Right cardiac atrium (tissue), 5 donors: ENCODE measurements around the gene ITGB5. TPM values are rescaled to one million over a fixed set of nuclear protein-coding genes. Genes with fewer than 3 reads are reported as not detected.

ENCODE experiments used
- ATAC-seq, 2 donors: fragments of 200-7000 bp; cut with Tn5 transposase; one replicate each; pipeline versions ENCODE4 v1.8.0 to v1.9.1; 2020; ENCODE audit warnings: moderate library complexity in 2 of 2, mild to moderate bottlenecking in 1 of 2
- DNase-seq, 3 donors: peaks; one replicate each; pipeline ENCODE4 v3.0.0-alpha.2; 2020
- H3K27ac ChIP-seq: one replicate; pipeline ENCODE4 v1.5.1; 2013; ENCODE audit warnings: mild to moderate bottlenecking, low read length, control low read depth, moderate library complexity
- H3K27me3 ChIP-seq: one replicate; pipeline ENCODE4 v1.6.1; 2013; ENCODE audit not compliant: control insufficient read depth, insufficient read depth
- H3K4me1 ChIP-seq: one replicate; pipeline ENCODE4 v1.6.1; 2013; ENCODE audit warnings: low read length; ENCODE audit not compliant: control insufficient read depth, insufficient read depth
- H3K4me3 ChIP-seq: one replicate; pipeline ENCODE4 v1.5.1; 2013; ENCODE audit warnings: low read length, control low read depth
- H3K9me3 ChIP-seq: one replicate; pipeline ENCODE4 v1.6.1; 2013; ENCODE audit warnings: low read length; ENCODE audit not compliant: control insufficient read depth
- WGBS: extraction: QIAGEN DNeasy Blood & Tissue Kit; methylation state at CpG from one replicate; pipeline ENCODE4 v1.1.7; 2013; 5-methylcytosine and 5-hydroxymethylcytosine counted together
- intact Hi-C, 4 donors: fragments of 100-400 bp; cut with DNase I; formaldehyde crosslinking; loops; one replicate each; pipeline versions ENCODE4 v1.11.0 to v1.14.0; 2022 to 2023
- polyA plus RNA-seq: library from polyadenylated mRNA; stranded (reverse); fragments of 200-250 nt; gene quantifications from one replicate; pipeline ENCODE4 v1.2.3, GENCODE V29; 2013
- total RNA-seq, 4 donors: library from RNA; stranded (reverse); fragmentation: NEBNext Ultra II Directional; extraction: Animal tissue kit (Norgen Biotek cat#: 25700); gene quantifications; one replicate each; pipeline ENCODE4 v1.2.1, GENCODE V29; 2021
- donor health status: healthy with polysubstance abuse.
- donor health status: DM: no; HTN: yes; CAD: no.
- donor health status: DM: no; HTN: no; CAD: no.
- donor health status: DM: no; HTN: yes; CAD: no; lungs with severe emphysema.
- donor health status: DM: yes; HTN: yes; CAD: no.

ITGB5 gene
- total and polyA plus RNA-seq, 5 donors, result 39.0 to 170 (median 115) TPM

- WGBS, result 97% methylated on average over 6 of the region's 6 CpGs
- intact Hi-C loops, result no loop called here
Observed at GRCh38 chr3:124767691-124768090, 119.5 kb downstream of the ITGB5 start.

GRCh38 chr3:124767264-124767663 lies 119.9 kb downstream of the ITGB5 start:
- Histone ChIP-seq H3K4me3 (no peak overlapping the region), H3K27me3 (no peaks in the 10 kb centered on the region), H3K4me1 (peaks cover 3% of the 10 kb centered on the region), H3K27ac (no peak overlapping the region), H3K9me3 (no peaks in the 10 kb centered on the region)
- WGBS, result 81% methylated on average over 5 of the region's 5 CpGs
- ATAC-seq, result no peak
- DNase-seq, result no peak
- intact Hi-C loops, result no loop called here

More at GRCh38 chr3:124767691-124768090, 119.5 kb downstream of the ITGB5 start:
- Histone ChIP-seq H3K27ac (no peak overlapping the region), H3K4me3 (no peak overlapping the region), H3K27me3 (no peaks in the 10 kb centered on the region), H3K4me1 (peaks cover 6% of the 10 kb centered on the region), H3K9me3 (no peaks in the 10 kb centered on the region)
- ATAC-seq (no peak), DNase-seq (no peak)

GRCh38 chr3:124766113-124767095 lies 120.8 kb downstream of the ITGB5 start:
- H3K4me3 ChIP-seq, result no peak overlapping the region
- no peaks in the 10 kb centered on the region for H3K9me3 ChIP-seq
- intact Hi-C loops, result no loop called here
- ATAC-seq, result no peak
- 91% methylated on average over 16 of the region's 16 CpGs for WGBS
- no peak overlapping the region for H3K27ac ChIP-seq
- peaks cover 2% of the 10 kb centered on the region for H3K4me1 ChIP-seq
- DNase-seq, result no peak
- H3K27me3 ChIP-seq, result no peaks in the 10 kb centered on the region

- 86% methylated on average over 5 of the region's 5 CpGs for WGBS
- H3K9me3 ChIP-seq, result no peaks in the 10 kb centered on the region
- H3K27me3 ChIP-seq, result no peaks in the 10 kb centered on the region
- H3K27ac ChIP-seq, result no peak overlapping the region
- no peak overlapping the region for H3K4me3 ChIP-seq
- peaks cover 2% of the 10 kb centered on the region for H3K4me1 ChIP-seq
- DNase-seq, result no peak
- intact Hi-C loops, result no loop called here
- ATAC-seq, result no peak
Observed at GRCh38 chr3:124765197-124765840, 121.8 kb downstream of the ITGB5 start.

GRCh38 chr3:124764746-124765145 lies 122.4 kb downstream of the ITGB5 start:
- Histone ChIP-seq H3K9me3 (no peaks in the 10 kb centered on the region), H3K27me3 (no peaks in the 10 kb centered on the region), H3K4me1 (peaks cover 2% of the 10 kb centered on the region), H3K4me3 (no peak overlapping the region), H3K27ac (no peak overlapping the region)
- no peak for DNase-seq
- no peak for ATAC-seq
- intact Hi-C loops, result loop anchor here in 1 of 4 donors (5.0 kb wide), 1 partner anchor 138 kb away; no protein-coding TSS in a partner anchor
- 77% methylated on average over 5 of the region's 5 CpGs for WGBS

GRCh38 chr3:124763644-124764358 lies 123.4 kb downstream of the ITGB5 start:
- no peak for DNase-seq
- Histone ChIP-seq H3K4me3 (no peak overlapping the region), H3K27ac (no peak overlapping the region), H3K27me3 (no peaks in the 10 kb centered on the region), H3K4me1 (peaks cover 2% of the 10 kb centered on the region), H3K9me3 (no peaks in the 10 kb centered on the region)
- WGBS, result 92% methylated on average over 15 of the region's 15 CpGs
- no peak for ATAC-seq
- intact Hi-C loops, result loop anchor here in 1 of 4 donors (5.0 kb wide), 1 partner anchor 138 kb away; no protein-coding TSS in a partner anchor

- no peak overlapping the region for H3K4me3 ChIP-seq
- H3K9me3 ChIP-seq, result no peaks in the 10 kb centered on the region
- no peaks in the 10 kb centered on the region for H3K27me3 ChIP-seq
- ATAC-seq (no peak), DNase-seq (no peak)
- 89% methylated on average over 8 of the region's 8 CpGs for WGBS
- H3K27ac ChIP-seq, result no peak overlapping the region
- peaks cover 2% of the 10 kb centered on the region for H3K4me1 ChIP-seq
- intact Hi-C loops, result loop anchor here in 1 of 4 donors (5.0 kb wide), 1 partner anchor 139 kb away; no protein-coding TSS in a partner anchor
Observed at GRCh38 chr3:124763206-124763605, 124.0 kb downstream of the ITGB5 start.

GRCh38 chr3:124762661-124763011 lies 124.5 kb downstream of the ITGB5 start:
- intact Hi-C loops, result loop anchor here in 1 of 4 donors (5.0 kb wide), 1 partner anchor 140 kb away; no protein-coding TSS in a partner anchor
- no peak for ATAC-seq
- H3K4me3 ChIP-seq, result no peak overlapping the region
- H3K9me3 ChIP-seq, result no peaks in the 10 kb centered on the region
- WGBS, result 78% methylated on average over 4 of the region's 4 CpGs
- peaks cover 2% of the 10 kb centered on the region for H3K4me1 ChIP-seq
- no peak for DNase-seq
- no peaks in the 10 kb centered on the region for H3K27me3 ChIP-seq
- H3K27ac ChIP-seq, result no peak overlapping the region

GRCh38 chr3:124761935-124762660 lies 125.1 kb downstream of the ITGB5 start:
- Histone ChIP-seq H3K27ac (no peak overlapping the region), H3K9me3 (no peaks in the 10 kb centered on the region), H3K4me3 (no peak overlapping the region), H3K4me1 (peaks cover 2% of the 10 kb centered on the region), H3K27me3 (no peaks in the 10 kb centered on the region)
- intact Hi-C loops, result loop anchor here (1.0 to 5.0 kb wide), 3 partner anchors 139 to 140 kb away; no protein-coding TSS in a partner anchor
- ATAC-seq, result no peak
- no peak for DNase-seq
- 75% methylated on average over 6 of the region's 6 CpGs for WGBS

GRCh38 chr3:124761250-124761796 lies 125.8 kb downstream of the ITGB5 start:
- Histone ChIP-seq H3K27me3 (no peaks in the 10 kb centered on the region), H3K27ac (peak overlapping the region; percentile 40), H3K4me1 (peaks cover 2% of the 10 kb centered on the region), H3K4me3 (no peak overlapping the region), H3K9me3 (no peaks in the 10 kb centered on the region)
- ATAC-seq (peak; percentile 91 to 93), DNase-seq (peak; percentile 91 to 96 (median 94))
- intact Hi-C loops, result loop anchor here (1.0 to 5.0 kb wide), 3 partner anchors 139 to 141 kb away; no protein-coding TSS in a partner anchor
- WGBS, result 7% methylated on average over 15 of the region's 15 CpGs
